NCI-H82 treated with DMSO at 0.1 percent for 48 hours (cell line): ENCODE data around the gene MTMR1.

Source experiments
- DNase-seq: peaks from one replicate; lab custom pipeline; 2025; ENCODE audit not compliant: unreplicated experiment; lab: John Stamatoyannopoulos, UW

MTMR1 gene

DNA sequence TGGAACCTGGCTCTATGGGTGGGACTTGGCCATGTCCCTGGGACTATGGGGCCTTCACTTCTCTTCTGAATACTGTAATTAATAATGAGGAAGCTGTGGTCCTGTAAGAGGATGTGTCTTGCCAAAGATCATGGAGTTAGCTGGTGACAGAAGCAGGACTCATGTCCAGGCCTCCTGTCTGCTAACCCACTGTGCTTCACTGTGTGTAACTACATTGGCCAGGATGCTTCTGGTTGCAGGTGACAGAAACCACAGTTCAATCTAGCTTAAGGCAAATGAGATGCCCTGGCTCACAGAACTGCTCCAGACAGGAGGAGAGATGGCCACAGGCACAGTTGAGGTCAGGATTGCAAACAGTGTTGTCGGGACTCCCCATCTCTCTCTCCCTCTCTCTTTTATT lies 3.1 kb downstream of the MTMR1 start:
- DNase-seq, result no peak

DNA sequence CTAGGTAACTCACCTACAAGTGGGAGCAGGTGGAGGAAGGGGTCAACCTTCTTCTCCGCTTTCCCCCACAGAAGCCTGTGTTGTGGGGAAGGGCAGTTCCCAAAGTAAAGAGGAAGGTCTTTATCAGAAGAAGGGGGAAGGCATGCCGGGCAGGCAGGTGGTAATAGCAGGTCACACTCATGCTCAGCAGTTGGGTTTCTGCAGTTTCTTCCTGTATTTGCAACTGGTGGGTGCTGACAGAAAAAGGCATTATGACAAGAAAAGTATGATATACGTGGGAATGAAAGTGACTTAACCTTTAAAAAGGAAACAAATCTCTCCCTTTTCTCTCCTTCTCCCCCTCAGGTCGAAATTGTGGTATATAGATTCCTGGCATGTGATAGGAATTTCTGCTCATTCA lies 3.7 kb downstream of the MTMR1 start:
- DNase-seq, result no peak

DNA sequence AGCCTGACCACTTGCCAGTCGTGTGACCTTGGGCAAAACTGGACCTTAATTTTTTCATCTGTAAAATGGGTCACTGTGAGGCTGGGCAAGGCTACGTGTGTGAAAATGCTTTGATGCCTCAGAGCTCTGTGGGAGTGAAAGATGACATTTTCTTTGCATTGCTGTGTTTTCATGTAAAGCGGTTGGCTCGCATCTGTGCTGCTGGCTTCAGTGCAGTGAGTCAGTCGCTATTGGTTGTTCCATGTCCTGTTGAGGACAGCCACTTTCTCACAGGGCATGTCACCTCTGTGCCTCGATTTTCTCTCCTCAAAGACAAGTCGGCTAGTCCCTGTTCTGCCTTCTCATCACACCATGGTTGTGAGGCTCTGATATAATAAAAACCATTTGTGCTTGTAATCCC lies 4.4 kb downstream of the MTMR1 start:
- no peak for DNase-seq

DNA sequence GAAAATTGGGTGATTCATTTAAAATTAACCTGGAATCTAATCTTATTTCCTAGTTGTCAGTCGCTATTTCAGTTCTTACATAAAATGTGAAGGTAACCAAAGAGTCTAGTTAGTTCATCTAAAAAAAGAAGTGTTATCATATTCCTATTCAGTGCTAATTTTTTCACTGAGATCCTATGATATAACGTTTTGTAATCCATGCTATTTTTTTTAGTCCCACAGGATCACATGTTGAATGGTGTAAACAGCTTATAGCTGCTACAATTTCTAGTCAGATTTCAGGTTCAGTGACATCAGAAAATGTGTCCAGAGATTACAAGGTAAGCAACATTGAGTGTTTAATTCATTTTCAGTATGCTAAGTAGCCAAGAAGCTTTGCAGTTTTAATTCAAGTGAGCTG lies 5.8 kb downstream of the MTMR1 start:
- no peak for DNase-seq

DNA sequence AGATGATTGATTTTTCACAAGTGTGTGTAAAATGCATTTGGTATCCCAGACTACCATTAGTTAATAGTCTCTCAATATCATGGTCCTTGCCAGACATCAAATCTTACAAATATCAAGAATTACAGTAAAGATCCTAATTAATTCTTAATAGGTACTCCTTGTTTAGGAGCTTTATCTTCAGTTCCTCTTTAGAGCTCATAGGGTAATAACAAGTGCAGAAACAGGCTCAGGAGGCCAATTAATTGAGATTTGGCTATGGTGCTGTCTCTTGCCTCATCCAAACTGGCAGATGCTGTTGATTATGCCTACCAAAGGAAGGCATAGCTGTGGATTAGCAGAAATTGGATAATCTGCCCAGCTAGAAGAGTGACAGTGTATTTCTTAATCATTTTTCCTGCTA lies 6.9 kb downstream of the MTMR1 start:
- DNase-seq, result peak; percentile 76

DNA sequence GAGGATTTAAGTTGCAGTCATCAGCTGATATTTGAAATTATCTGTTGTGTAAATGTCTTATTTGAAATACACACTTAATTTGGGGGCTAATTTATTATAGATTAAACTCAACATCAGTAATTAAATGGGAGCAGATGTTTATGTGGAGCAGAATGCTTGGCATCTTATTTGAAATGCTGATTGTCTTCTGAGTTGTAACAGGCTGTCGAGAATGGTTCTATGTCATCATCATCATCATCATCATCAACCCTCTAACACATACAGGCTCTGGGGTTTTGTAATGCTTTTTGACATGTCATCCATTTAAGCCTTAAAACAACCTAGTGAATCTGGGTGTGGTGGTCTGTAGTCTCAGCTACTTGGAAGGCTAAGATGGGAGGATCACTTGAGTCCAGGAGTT lies 8.2 kb downstream of the MTMR1 start:
- no peak for DNase-seq

DNA sequence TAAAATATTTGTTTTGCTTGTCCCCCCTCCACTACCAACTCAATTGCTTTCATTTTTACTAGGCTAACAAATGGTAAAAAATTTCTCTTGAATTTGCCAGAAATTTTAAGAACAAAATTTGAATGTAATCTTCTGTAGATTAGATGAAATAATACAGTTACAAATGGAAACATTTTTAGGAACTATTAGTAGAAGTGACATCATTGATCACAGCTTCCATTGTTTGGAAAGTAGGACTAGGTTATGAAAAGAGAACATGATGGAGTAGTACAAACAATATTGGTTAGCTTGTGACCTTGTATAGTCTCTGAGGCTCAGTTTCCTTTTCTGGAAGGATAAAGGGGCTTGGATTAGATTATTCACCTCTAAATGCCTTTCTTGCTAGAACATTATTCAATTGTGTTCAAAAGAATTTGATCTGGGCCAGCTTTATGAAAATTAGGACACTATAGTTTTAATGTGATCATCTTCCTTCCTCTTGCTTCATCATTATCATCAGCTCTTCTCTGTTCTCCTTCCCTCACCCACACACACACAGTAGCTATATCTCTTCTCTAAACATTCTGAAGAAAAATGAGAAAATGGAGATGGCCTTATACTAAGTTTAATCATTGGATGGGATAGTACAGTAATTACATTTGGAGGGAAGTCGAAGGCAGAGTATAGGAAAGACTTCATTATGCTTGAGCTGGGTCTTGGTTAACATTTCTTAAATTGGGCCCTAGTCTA lies 9.9 kb downstream of the MTMR1 start:
- DNase-seq, result no peak

DNA sequence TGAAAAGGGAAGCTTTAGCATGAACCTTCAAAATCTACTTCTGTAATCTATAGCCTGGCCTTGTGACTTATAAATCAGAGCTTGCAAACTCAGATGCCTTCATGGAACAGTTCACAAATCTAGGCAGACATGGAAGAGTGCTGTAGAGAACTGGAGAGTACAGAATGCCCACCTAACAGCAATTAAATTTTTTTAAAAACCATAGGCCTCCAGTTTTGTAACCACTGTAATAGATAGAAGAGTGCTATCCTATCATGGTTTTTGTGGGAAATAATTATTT lies 10.4 kb downstream of the MTMR1 start:
- no peak for DNase-seq

DNA sequence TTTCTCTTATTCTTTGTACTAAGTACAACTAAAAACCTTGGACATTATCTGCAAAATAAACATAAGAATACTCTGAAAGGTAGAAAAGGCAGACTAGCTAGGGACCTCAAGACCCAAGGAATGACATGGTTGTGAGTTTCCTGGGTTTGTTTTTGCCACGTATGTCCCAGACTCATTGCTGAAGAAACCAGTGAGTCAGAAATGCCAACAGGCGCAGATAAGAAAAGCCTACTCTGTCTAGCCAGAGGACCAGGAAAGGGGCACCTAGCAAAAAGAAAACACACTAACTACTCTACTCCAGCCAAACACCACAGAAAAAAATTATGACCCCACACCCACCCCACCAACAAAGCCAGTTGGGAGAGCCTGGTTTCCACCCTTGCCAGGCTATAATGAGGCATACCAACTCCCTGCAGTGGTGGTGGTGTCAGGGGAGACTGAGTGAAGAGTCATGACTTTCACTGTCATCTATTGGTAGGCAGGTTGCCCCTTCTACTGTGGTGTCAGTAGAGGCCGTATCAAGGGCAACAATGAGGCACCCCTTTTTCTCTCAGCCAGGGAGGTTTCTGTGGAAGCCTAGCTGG lies 10.9 kb downstream of the MTMR1 start:
- DNase-seq, result no peak

DNA sequence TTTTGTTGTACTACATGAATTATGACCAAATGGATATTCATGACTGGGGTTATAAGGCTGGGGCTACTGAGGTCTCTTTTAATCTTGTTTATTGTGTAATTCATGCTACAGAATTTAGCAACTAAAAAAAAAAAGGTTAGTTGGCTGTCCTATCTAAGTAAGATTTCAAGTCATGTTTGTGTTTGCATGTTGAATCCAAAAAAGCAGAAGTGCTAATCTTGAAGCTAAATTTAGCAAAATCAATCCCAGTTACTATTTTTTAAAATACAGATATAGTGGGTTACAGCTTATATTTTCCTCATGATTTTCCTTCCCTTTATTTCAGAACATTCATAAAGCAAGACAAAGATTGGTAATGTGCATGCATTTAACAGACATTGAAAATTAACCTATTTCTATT lies 19.4 kb downstream of the MTMR1 start:
- no peak for DNase-seq

DNA sequence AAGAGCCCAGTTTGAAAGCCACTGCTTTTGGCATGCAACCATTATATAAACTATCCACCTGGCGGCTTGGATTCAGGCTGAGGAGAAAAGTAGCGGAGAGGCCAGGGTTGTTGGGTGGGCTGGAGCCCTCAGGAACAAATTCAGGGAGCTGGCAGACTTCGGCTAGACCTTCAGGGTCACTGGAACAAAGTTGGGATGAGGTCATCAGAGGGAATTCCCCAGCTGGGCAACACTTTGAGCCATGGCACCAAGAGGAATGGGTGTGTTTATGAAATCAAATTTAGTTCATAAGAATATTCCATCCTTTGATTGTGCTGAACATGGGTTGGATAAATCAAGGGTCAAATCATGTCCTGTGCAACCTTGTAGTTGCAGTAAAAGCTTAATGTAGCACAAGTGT lies 22.0 kb downstream of the MTMR1 start:
- DNase-seq, result no peak

DNA sequence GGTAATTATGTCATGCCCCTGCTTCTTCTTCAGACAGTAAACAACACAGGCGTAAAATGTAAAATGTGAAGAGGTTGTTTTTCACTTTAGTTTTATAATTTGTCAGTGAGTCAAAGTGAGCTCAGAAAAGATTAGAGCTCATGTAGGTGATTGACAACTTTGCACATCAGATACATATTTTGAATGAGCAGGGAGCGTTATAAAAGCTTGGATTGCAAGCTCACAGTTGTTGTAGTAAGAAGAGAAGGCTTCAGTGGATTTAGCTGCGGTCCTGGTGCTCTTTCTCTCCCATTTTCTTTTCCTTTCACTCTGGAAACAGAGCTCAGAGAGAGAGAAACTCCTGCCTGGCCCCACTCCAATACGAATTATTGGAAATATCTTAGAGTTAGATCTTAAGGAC lies 26.4 kb downstream of the MTMR1 start:
- no peak for DNase-seq

DNA sequence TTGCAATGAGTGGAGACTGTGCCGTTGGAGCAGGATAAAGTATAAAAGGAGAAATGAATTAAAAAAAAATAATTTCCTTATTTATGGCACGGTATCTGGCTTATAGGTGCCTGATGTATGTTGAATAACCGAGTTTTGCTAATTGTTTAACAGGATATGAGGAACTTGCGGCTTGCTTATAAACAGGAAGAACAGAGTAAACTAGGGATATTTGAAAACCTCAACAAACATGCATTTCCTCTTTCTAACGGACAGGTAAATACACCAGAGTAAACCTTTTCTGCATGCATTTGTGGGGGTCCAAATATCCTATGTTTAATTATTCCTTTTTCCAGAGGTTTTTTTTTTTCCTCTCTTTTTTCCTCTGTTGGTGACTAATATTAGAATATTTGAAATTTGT lies 36.8 kb downstream of the MTMR1 start:
- no peak for DNase-seq

DNA sequence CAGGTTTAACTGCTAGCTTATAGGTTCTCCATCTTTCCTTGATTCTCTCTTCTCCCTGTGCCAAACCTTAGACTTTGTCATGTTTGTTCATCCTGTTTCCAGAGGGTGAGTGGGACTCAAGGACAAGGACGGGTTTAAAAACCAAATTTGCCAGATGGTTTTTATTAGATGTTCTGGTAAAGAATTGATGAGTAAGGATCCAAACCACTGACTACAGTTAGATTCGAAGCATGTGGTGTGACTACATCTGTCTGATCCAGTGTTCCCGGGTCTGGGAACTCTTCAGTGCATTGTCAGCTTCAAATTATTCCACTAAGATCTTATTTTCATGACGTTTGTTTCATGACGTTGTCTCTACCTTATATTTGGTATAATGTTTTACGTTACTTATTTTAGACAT lies 37.5 kb downstream of the MTMR1 start:
- no peak for DNase-seq

DNA sequence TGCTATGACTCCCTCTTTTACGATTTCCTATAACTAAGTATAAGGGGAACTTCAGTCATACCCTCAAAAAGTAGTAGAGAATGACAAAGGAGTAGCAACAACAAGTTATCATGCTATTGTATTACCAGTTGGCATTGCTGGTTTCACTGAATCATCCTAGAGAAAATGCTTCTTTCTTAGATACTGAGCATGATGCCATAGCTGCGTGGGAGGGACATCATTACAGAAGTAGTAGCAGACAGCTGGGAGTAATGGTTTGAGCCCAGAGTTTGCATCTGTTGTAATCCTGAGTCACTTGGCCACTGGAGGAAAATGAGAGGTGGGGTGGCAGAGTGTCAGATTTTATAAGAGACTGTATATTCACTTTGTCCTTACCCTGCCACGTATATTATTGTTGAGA lies 38.6 kb downstream of the MTMR1 start:
- DNase-seq, result no peak

DNA sequence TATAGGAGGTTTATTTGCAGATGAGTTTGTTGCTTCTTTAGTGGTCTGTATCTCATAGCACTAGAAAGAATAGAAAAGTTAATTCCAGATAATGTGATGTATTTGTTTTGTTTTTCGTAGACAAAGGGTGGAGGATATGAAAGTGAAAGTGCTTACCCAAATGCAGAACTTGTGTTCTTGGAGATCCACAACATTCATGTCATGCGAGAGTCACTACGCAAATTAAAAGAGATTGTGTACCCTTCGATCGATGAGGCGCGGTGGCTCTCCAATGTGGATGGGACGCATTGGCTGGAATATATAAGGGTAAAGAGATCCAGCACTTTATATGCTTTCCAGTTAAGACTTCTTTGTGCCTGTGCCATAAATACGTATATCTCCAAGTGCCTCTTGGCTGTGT lies 43.3 kb downstream of the MTMR1 start:
- DNase-seq, result no peak

DNA sequence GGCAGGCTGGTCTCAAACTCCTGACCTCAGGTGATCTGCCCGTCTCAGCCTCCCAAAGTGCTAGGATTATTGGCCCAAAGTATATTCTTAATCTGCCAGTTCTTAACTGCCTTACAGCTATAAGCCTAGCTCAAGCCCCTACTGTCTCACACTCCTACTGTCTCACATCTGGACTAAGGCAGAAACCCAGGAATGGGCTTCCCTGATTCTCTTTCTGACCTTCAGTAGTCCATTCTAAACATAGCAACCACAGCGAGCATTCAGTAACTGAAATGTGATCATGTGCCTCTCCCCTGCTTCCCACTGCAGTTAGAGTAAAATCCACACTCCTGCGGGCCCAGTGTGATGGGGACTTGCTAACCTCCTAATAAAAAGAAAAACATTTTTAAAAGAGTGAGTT lies 58.9 kb downstream of the MTMR1 start:
- DNase-seq, result no peak

DNA sequence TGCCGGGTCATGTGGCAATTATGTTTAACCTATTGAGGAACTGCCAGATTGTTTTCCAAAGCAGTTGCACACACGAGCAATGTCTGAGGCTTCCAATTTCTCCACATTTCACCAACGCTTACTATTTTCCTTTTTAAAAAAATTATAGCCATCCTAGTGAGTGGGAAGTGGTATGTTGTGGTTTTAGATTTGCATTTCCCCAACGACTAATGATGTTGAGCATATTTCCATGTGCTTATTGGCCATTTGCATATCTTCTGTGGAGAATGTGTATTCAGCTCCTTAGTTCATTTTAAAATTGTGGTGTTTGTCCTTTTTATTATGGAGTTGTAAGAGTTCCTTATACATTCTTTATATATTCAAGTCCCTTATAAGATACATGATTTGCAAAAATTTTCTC lies 60.2 kb downstream of the MTMR1 start:
- no peak for DNase-seq

DNA sequence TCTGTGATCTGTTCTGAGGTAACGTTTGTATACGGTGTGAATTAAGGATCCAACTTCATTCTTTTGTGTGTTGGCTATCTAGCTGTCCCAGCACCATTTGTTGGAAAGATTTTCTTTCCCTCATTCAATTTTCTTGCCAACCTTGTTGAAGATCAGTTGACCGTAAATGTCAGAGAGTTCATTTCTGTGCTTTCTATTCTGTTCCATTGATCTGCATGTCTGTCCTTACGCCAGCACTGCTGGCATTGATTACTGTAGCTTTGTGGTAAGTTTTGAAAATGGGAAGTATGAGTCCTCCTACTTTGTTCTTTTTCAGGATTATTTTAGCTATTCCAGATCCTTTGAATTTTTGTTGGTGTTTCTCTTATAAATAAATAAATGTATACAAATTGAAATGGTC lies 60.8 kb downstream of the MTMR1 start:
- no peak for DNase-seq

DNA sequence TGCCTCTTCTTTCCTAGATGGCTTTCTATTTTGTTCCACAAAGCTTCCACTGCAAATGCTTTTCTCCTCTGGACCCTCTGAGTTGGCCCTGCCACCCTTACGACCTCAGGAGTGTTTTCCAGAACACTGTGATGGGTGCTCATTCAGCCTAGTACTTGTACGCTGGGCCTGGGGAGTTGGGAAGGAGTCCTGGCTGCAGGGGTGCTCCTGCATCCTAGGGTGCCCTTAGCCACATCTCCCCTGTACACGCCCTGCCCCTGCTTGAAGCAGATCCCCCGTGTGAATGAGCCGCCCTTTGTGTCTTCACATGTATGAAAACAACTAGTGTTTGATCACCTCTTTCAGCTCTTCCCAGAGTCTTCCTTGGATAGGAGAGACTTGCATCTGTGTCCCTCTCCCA lies 64.2 kb downstream of the MTMR1 start:
- DNase-seq, result no peak

DNA sequence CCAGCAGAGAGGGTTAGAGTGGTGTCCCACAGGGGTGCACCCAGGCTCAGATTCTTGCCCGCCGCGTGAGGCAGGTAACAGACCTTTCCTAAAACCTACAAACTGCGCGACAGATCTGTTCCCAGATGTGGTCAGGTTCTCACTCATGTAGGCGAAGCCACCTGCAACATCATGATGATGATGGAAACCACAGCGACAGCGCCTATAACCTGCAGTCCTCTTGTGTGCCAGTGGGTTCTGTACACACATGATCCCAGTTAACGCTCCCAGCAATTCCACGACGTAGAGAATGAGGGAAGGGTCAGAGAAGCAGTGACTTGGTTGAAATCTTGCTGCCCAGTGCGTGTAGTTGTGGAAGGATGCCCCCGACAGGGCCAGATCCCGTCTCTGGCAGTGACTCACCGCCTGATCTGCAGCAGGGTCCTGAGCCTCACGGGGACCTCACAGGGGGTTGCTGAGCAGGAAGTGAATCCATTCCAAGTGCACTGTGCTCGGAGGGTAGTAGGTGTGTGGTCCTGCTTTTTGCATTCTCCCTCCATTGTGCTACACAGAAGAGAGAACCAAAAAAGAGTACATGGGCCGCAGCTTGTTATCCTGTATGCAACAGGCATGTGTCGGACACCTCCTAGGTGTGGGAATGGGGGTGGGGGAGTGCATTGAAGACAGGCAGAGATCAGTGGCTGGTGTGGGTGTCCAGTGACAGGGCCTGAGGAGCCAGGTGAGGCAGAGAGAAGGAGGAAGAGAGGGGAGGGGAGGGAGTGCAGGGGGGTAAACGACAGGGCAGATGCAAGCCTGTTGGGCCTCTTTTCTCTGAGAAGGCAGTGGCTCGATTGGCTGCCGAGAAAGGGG lies 66.6 kb downstream of the MTMR1 start:
- DNase-seq, result no peak

DNA sequence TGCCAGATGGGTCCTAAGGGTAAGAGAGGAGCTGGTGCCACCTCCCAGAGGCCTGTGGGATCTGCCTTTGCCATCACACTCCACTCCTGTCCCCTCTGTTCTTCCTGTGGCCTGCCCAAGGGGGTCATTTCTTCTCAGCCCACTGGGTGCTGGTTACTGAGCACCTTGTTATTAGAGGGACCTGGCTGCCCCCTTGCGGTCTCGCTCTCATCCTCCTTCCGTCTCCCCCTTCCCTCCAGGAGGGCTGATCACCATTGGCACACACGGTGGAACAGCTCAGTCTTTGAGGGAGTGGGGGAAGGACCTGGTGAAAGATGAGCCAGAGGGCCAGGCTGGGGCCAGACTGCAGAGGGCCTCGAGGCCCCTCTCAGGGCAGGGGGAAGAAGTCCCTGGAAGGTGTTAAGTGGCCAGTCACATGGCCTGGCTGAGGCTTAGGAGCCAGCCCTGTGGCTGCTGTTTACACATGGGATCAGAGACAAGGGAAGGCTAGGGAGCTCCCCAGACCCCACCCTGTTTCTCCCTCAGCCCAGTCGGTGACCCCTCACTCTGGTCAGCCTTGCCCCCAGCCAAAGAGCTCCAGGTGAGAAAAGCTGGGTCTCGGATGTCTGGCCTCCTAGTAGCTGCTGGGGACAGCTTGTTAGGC lies 68.1 kb downstream of the MTMR1 start:
- no peak for DNase-seq
